HL-60 (cell line): ENCODE results near the gene SCG5.

Experiments
- DNase-seq, 2 experiments: peaks; one replicate each; pipeline ENCODE4 v3.0.0-alpha.2; 2010 to 2020; ENCODE audit warnings: low read depth in 1 of 2, low spot score in 1 of 2
- H3K27ac ChIP-seq: fragments of 250-450 bp; sonication (Bioruptor Pico); replicated peaks from 2 replicates; pipeline ENCODE4 v1.5.1; 2020; ENCODE audit warnings: mild to moderate bottlenecking, moderate library complexity
- H3K27me3 ChIP-seq: fragments of 250-450 bp; sonication (Bioruptor Pico); 2 replicates; pipeline ENCODE4 v1.5.1; 2021; ENCODE audit warnings: mild to moderate bottlenecking, moderate library complexity; ENCODE audit not compliant: insufficient read depth, poor library complexity, severe bottlenecking
- H3K4me3 ChIP-seq: replicated peaks from 2 replicates; pipeline ENCODE4 v1.5.1; 2011; ENCODE audit warnings: mild to moderate bottlenecking, control low read depth, low read length; ENCODE audit not compliant: insufficient read depth
- GABPA ChIP-seq: IDR thresholded peaks from 2 replicates; pipeline ENCODE4 v1.6.1; 2012; ENCODE audit warnings: low read depth
- POLR2AphosphoS5 ChIP-seq: IDR thresholded peaks from 2 replicates; pipeline ENCODE4 v1.6.1; 2012; ENCODE audit warnings: low read depth
- SPI1 ChIP-seq: IDR thresholded peaks from 2 replicates; pipeline ENCODE4 v1.6.1; 2012; ENCODE audit warnings: low read depth, mild to moderate bottlenecking, borderline replicate concordance
- TF ChIP-seq, protein P1 (sequence below): IDR thresholded peaks from one replicate; pipeline ENCODE4 v1.5.1; 2011; ENCODE audit warnings: low read length, control low read depth, inconsistent platforms; ENCODE audit not compliant: insufficient read depth
- TF ChIP-seq, protein P2 (sequence below): IDR thresholded peaks from 2 replicates; pipeline ENCODE4 v1.6.1; 2012; ENCODE audit warnings: low read depth; ENCODE audit not compliant: insufficient replicate concordance

The SCG5 gene

DNA sequence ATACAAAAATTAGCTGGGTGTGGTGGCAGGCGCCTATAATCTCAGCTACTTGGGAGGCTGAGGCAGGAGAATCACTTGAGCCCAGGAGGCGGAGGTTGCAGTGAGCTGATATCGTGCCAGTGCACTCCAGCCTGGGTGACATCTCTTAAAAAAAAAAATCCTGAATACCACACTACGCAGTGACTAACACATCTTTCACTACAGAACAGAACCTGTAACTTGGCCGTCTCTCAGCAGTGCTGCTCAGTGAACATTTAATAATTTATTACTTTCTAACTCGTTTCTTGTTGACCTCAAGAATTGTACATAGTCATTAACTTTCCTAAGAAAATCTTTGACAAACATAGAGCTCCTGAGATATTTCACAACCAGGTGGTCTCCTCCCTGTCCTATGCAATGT, 80.1 kb downstream of the SCG5 start:
- DNase-seq: no peak
- Histone ChIP-seq H3K4me3 (no peak overlapping the region), H3K27me3 (peaks cover 35% of the 10 kb centered on the region), H3K27ac (no peak overlapping the region)
- TF ChIP-seq GABPA (no peak), SPI1 (no peak), POLR2AphosphoS5 (no peak)
- TF ChIP-seq, protein P1, sequence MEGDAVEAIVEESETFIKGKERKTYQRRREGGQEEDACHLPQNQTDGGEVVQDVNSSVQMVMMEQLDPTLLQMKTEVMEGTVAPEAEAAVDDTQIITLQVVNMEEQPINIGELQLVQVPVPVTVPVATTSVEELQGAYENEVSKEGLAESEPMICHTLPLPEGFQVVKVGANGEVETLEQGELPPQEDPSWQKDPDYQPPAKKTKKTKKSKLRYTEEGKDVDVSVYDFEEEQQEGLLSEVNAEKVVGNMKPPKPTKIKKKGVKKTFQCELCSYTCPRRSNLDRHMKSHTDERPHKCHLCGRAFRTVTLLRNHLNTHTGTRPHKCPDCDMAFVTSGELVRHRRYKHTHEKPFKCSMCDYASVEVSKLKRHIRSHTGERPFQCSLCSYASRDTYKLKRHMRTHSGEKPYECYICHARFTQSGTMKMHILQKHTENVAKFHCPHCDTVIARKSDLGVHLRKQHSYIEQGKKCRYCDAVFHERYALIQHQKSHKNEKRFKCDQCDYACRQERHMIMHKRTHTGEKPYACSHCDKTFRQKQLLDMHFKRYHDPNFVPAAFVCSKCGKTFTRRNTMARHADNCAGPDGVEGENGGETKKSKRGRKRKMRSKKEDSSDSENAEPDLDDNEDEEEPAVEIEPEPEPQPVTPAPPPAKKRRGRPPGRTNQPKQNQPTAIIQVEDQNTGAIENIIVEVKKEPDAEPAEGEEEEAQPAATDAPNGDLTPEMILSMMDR: no peak
- TF ChIP-seq, protein P2, sequence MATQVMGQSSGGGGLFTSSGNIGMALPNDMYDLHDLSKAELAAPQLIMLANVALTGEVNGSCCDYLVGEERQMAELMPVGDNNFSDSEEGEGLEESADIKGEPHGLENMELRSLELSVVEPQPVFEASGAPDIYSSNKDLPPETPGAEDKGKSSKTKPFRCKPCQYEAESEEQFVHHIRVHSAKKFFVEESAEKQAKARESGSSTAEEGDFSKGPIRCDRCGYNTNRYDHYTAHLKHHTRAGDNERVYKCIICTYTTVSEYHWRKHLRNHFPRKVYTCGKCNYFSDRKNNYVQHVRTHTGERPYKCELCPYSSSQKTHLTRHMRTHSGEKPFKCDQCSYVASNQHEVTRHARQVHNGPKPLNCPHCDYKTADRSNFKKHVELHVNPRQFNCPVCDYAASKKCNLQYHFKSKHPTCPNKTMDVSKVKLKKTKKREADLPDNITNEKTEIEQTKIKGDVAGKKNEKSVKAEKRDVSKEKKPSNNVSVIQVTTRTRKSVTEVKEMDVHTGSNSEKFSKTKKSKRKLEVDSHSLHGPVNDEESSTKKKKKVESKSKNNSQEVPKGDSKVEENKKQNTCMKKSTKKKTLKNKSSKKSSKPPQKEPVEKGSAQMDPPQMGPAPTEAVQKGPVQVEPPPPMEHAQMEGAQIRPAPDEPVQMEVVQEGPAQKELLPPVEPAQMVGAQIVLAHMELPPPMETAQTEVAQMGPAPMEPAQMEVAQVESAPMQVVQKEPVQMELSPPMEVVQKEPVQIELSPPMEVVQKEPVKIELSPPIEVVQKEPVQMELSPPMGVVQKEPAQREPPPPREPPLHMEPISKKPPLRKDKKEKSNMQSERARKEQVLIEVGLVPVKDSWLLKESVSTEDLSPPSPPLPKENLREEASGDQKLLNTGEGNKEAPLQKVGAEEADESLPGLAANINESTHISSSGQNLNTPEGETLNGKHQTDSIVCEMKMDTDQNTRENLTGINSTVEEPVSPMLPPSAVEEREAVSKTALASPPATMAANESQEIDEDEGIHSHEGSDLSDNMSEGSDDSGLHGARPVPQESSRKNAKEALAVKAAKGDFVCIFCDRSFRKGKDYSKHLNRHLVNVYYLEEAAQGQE: no peak

DNA sequence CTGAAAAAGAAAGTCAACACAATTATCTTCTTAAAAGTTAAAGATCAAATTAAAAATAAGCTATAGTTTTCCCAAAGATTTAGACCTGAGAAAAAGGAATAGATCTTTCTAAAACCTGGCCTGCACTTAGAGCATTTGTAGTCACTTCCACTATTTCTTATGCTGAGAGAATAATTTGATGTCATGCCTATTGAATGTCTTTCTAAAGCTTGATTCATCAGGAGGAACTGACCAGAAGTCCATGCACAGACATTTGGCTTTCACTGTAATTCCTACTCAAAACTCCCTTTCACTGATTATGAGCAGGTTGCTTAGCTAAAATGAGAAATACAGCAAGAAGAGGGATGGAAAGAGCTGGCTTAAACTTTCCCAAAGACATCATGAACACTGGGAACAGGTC, 80.6 kb downstream of the SCG5 start:
- Histone ChIP-seq H3K27me3 (peaks cover 30% of the 10 kb centered on the region), H3K4me3 (no peak overlapping the region), H3K27ac (no peak overlapping the region)
- DNase-seq: no peak
- no peak for TF ChIP-seq SPI1
- TF ChIP-seq, protein P2: no peak
- TF ChIP-seq, protein P1: no peak
- no peak for TF ChIP-seq POLR2AphosphoS5
- no peak for TF ChIP-seq GABPA

DNA sequence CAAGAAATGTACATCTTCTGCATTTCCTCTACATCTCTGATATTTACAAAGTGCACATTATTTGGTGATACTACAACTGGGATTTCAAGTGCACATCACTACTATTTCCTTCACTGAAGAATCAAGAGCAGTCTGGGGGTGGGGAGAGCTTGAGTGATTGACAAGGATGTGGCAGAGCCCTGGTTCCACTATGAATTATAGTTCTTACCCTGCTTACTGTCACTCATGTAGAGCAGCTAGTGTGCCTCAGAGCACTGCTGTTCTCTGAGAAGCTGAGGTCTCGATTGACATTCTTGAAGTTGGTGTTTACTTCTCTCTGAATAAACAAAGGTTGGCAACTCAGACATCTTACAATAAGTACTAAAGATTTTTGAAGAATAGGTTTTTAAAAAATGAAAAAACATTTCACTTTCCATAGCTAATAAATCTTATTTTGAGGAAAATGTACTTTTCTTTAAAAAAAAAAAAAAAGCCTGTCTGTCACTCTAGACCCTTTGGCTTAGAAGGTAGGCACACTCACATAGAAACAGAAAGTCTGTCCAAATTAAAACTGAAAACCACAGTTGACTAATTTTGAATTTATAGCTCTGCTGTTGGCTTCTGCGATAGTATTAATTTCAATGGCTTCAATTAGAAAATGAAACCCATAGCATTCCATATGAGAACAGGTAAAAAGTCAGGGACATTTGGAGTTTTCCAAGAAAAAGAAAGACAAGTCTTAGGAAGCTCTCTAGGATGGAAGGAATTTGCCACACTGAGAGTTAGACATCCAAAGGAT, 81.8 kb downstream of the SCG5 start:
- DNase-seq: no peak
- no peak for TF ChIP-seq POLR2AphosphoS5
- TF ChIP-seq GABPA: no peak
- TF ChIP-seq, protein P1: no peak
- TF ChIP-seq SPI1: no peak
- TF ChIP-seq, protein P2: no peak
- Histone ChIP-seq H3K27me3 (peaks cover 21% of the 10 kb centered on the region), H3K27ac (no peak overlapping the region), H3K4me3 (no peak overlapping the region)
